Endothelial cell of umbilical vein (primary cell): Measurements from ENCODE around the gene CLSTN2.

Source experiments
- CTCF ChIP-seq, 2 donors: IDR thresholded peaks; 1 replicate in 1 of 2; 2 replicates in 1 of 2; pipeline ENCODE4 v1.5.1; 2011; ENCODE audit warnings: low read length in 2 of 2, mild to moderate bottlenecking in 2 of 2, moderate library complexity in 2 of 2, control low read depth in 1 of 2, inconsistent platforms in 1 of 2, low read depth in 1 of 2; ENCODE audit not compliant: insufficient read depth in 1 of 2; ENCODE audit errors: extremely low read depth in 1 of 2
- EZH2 ChIP-seq: IDR thresholded peaks from 2 replicates; pipeline ENCODE4 v1.6.1; 2012; ENCODE audit warnings: borderline replicate concordance, low read depth, mild to moderate bottlenecking, moderate library complexity, low read length, inconsistent platforms; ENCODE audit not compliant: severe bottlenecking
- FOS ChIP-seq: IDR thresholded peaks from 2 replicates; pipeline ENCODE4 v1.6.1; 2011; ENCODE audit warnings: mild to moderate bottlenecking, low read length, moderate library complexity, borderline replicate concordance; ENCODE audit not compliant: insufficient read depth
- JUN ChIP-seq: IDR thresholded peaks from 2 replicates; pipeline ENCODE4 v1.6.1; 2011; ENCODE audit warnings: borderline replicate concordance, low read depth; ENCODE audit not compliant: insufficient read length, insufficient read depth
- MYC ChIP-seq: IDR thresholded peaks from one replicate; pipeline ENCODE4 v1.6.1; 2011; ENCODE audit warnings: mild to moderate bottlenecking, low read depth, low read length
- POLR2A ChIP-seq: IDR thresholded peaks from 2 replicates; pipeline ENCODE4 v1.6.1; 2012; ENCODE audit warnings: low read depth, mild to moderate bottlenecking, control low read depth, low read length
- POLR2AphosphoS5 ChIP-seq: IDR thresholded peaks from 2 replicates; pipeline ENCODE4 v1.6.1; 2012; ENCODE audit warnings: low read depth, mild to moderate bottlenecking, control low read depth, low read length, moderate library complexity; ENCODE audit not compliant: insufficient read depth

DNA sequence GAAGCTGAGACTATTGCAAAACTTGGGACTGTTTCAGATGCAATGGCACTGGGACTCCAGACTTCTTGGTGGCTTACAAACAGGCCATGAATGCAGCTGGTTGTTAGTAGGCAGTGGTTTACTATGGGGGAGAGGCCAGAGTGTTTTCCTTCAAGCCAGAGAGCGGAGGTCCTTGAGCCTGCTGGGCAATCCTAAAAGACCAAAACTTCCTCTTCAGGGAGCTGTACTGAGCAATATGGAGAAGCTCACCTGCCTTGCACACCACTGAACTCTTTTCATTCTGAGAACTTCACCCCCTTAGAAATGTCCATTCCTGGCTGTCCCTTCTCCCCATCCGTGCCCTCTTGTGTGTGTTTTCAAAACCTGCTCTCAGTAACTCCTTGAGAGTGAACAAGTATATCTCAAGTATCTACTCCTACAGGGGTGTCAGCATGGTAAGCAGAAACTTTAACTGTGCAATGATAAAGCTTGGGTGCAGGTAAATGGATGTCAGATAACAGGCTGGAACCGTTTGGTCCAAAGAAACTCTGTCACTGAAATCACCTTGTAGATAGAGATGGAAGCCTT is 213.9 kb downstream of the CLSTN2 start:
- no peak for TF ChIP-seq CTCF (IDR thresholded peaks at IDR 0.05; ENCODE audit: extremely low read depth in 1 of 2, insufficient read depth in 1 of 2, low read depth in 1 of 2, low read length in 2 of 2)
- no peak for TF ChIP-seq POLR2A
- no peak for TF ChIP-seq EZH2
- TF ChIP-seq FOS = no peak
- TF ChIP-seq MYC = no peak
- TF ChIP-seq JUN = no peak
- TF ChIP-seq POLR2AphosphoS5 = no peak
